GM21515 (cell line): ENCODE data around the gene ACSM2B.
"Not testable (repeated sequence)": the region's sequence is repeated elsewhere in the genome, so short reads cannot be mapped to it uniquely, and the experiment has no call there.

Experiments used
- ATAC-seq: cut with Tn5 transposase; IDR thresholded peaks from one replicate; pipeline ENCODE4 v1.9.1; 2021; ENCODE audit not compliant: unreplicated experiment

Gene ACSM2B

GRCh38 chr16:20576145-20576544, at the start of gene ACSM2B:
Gene ACSM2B, minus strand, starts transcription at chr16:20576367. Its CDS starts 11,522 bp downstream, at chr16:20564845.
- ATAC-seq = not testable (repeated sequence)

GRCh38 chr16:20624882-20625807, 49.0 kb upstream of the ACSM2B start:
- no peak for ATAC-seq

GRCh38 chr16:20624205-20624604, 48.0 kb upstream of the ACSM2B start:
- ATAC-seq = no peak

GRCh38 chr16:20622498-20622870, 46.3 kb upstream of the ACSM2B start:
- ATAC-seq = no peak

- no peak for ATAC-seq
These were observed 45.2 kb upstream of the ACSM2B start for GRCh38 chr16:20621406-20621805.

GRCh38 chr16:20620770-20621169, 44.6 kb upstream of the ACSM2B start:
- no peak for ATAC-seq

- no peak for ATAC-seq
These were observed 43.8 kb upstream of the ACSM2B start for GRCh38 chr16:20620003-20620402.

GRCh38 chr16:20617271-20617670, 41.1 kb upstream of the ACSM2B start:
- ATAC-seq = no peak

- no peak for ATAC-seq
These were observed 38.3 kb upstream of the ACSM2B start for GRCh38 chr16:20614186-20615141.

GRCh38 chr16:20613481-20614185, 37.5 kb upstream of the ACSM2B start:
- no peak for ATAC-seq

- no peak for ATAC-seq
These were observed 36.6 kb upstream of the ACSM2B start for GRCh38 chr16:20612551-20613480.

GRCh38 chr16:20611975-20612481, 35.9 kb upstream of the ACSM2B start:
- ATAC-seq = no peak

- no peak for ATAC-seq
These were observed 35.3 kb upstream of the ACSM2B start for GRCh38 chr16:20611350-20611902.

- ATAC-seq = no peak
These were observed 34.8 kb upstream of the ACSM2B start for GRCh38 chr16:20610892-20611349.

- ATAC-seq = no peak
These were observed 34.2 kb upstream of the ACSM2B start for GRCh38 chr16:20610211-20610891.

- not testable (repeated sequence) for ATAC-seq
These were observed 26.0 kb upstream of the ACSM2B start for GRCh38 chr16:20602205-20602604.

GRCh38 chr16:20599475-20599874, 23.3 kb upstream of the ACSM2B start:
- ATAC-seq = not testable (repeated sequence)

GRCh38 chr16:20598832-20599469, 22.8 kb upstream of the ACSM2B start:
- no peak for ATAC-seq
